Measurements from ENCODE around the gene MAPKAPK2.

- TF ChIP-seq, protein P1, sequence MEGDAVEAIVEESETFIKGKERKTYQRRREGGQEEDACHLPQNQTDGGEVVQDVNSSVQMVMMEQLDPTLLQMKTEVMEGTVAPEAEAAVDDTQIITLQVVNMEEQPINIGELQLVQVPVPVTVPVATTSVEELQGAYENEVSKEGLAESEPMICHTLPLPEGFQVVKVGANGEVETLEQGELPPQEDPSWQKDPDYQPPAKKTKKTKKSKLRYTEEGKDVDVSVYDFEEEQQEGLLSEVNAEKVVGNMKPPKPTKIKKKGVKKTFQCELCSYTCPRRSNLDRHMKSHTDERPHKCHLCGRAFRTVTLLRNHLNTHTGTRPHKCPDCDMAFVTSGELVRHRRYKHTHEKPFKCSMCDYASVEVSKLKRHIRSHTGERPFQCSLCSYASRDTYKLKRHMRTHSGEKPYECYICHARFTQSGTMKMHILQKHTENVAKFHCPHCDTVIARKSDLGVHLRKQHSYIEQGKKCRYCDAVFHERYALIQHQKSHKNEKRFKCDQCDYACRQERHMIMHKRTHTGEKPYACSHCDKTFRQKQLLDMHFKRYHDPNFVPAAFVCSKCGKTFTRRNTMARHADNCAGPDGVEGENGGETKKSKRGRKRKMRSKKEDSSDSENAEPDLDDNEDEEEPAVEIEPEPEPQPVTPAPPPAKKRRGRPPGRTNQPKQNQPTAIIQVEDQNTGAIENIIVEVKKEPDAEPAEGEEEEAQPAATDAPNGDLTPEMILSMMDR (IDR thresholded peaks at IDR 0.05): no peak
- TF ChIP-seq ZFX (IDR thresholded peaks at IDR 0.05; ENCODE audit: borderline replicate concordance): no peak
Observed at GRCh38 chr1:206704226-206704625, 19.5 kb downstream of the MAPKAPK2 start.

Measured in 22Rv1 (cell line).